Measurements from ENCODE around the gene GPATCH1.

GPATCH1 gene

GRCh38 chr19:33052352-33052972 lies 28.5 kb upstream of the GPATCH1 start:
- no peak for DNase-seq (ENCODE audit: low spot score)
- no peak for TF ChIP-seq CTCF (IDR thresholded peaks at IDR 0.05; ENCODE audit: extremely low read depth, insufficient read depth, missing control alignments)
- in situ Hi-C loops (cut with MboI; ENCODE audit: low pct_unique_long_range_greater_than_20kb, low sequenced_read_pairs, unreplicated experiment), result no loop called here

GRCh38 chr19:33054623-33055022 lies 26.4 kb upstream of the GPATCH1 start:
- TF ChIP-seq CTCF (IDR thresholded peaks at IDR 0.05; ENCODE audit: extremely low read depth, insufficient read depth, missing control alignments), result no peak

GRCh38 chr19:33055718-33056117 lies 25.3 kb upstream of the GPATCH1 start:
- no peak for DNase-seq (ENCODE audit: low spot score)
- TF ChIP-seq CTCF (IDR thresholded peaks at IDR 0.05; ENCODE audit: extremely low read depth, insufficient read depth, missing control alignments), result no peak
- in situ Hi-C loops (cut with MboI; ENCODE audit: low pct_unique_long_range_greater_than_20kb, low sequenced_read_pairs, unreplicated experiment), result no loop called here

More at GRCh38 chr19:33054623-33055022, 26.4 kb upstream of the GPATCH1 start:
- in situ Hi-C loops (cut with MboI; ENCODE audit: low pct_unique_long_range_greater_than_20kb, low sequenced_read_pairs, unreplicated experiment), result no loop called here
- no peak for DNase-seq (ENCODE audit: low spot score)

- DNase-seq (ENCODE audit: low spot score), result no peak
- no peak for TF ChIP-seq CTCF (IDR thresholded peaks at IDR 0.05; ENCODE audit: extremely low read depth, insufficient read depth, missing control alignments)
- in situ Hi-C loops (cut with MboI; ENCODE audit: low pct_unique_long_range_greater_than_20kb, low sequenced_read_pairs, unreplicated experiment), result no loop called here
These were observed 20.4 kb upstream of the GPATCH1 start for GRCh38 chr19:33060586-33060985.

- in situ Hi-C loops (cut with MboI; ENCODE audit: low pct_unique_long_range_greater_than_20kb, low sequenced_read_pairs, unreplicated experiment), result no loop called here
- TF ChIP-seq CTCF (IDR thresholded peaks at IDR 0.05; ENCODE audit: extremely low read depth, insufficient read depth, missing control alignments), result no peak
- DNase-seq (ENCODE audit: low spot score), result no peak
These were observed 18.1 kb upstream of the GPATCH1 start for GRCh38 chr19:33062902-33063301.

- in situ Hi-C loops (cut with MboI; ENCODE audit: low pct_unique_long_range_greater_than_20kb, low sequenced_read_pairs, unreplicated experiment), result no loop called here
- no peak for DNase-seq (ENCODE audit: low spot score)
- TF ChIP-seq CTCF (IDR thresholded peaks at IDR 0.05; ENCODE audit: extremely low read depth, insufficient read depth, missing control alignments), result no peak
These were observed 17.6 kb upstream of the GPATCH1 start for GRCh38 chr19:33063356-33063752.
